Naive thymus-derived CD4-positive, alpha-beta T cell (primary cell): ENCODE measurements around the gene KDELR1. TPM values are rescaled to one million over a fixed set of nuclear protein-coding genes. Genes with fewer than 3 reads are reported as not detected.

Experiments
- ATAC-seq: fragments of 150-1000 bp; cut with Tn5 transposase; 2 replicates; pipeline ENCODE4 v1.10.0; 2021; ENCODE audit warnings: mild to moderate bottlenecking, moderate library complexity
- CTCF ChIA-PET: fragments of 350-600 bp; sonication (Branson Sonifier 250); formaldehyde crosslinking; loops from one replicate; lab custom pipeline; 2021; ENCODE audit warnings: antibody characterized with exemption; lab: Charles Lee
- POLR2A ChIA-PET: fragments of 350-600 bp; sonication (Branson Sonifier 250); formaldehyde crosslinking; loops from one replicate; lab custom pipeline; 2021; ENCODE audit warnings: antibody characterized with exemption, inconsistent platforms; lab: Charles Lee
- DNase-seq, 9 donors: peaks; one replicate each; pipeline versions ENCODE4 v3.0.0 to v3.0.0-alpha.2; 2020 to 2022; ENCODE audit warnings: mixed read lengths in 1 of 9
- H3K27ac ChIP-seq: one replicate; pipeline ENCODE4 v1.7.0; 2013; ENCODE audit warnings: mild to moderate bottlenecking, low read depth, low read length, moderate library complexity
- H3K27me3 ChIP-seq, 2 donors: one replicate each; pipeline ENCODE4 v1.7.0; 2013; ENCODE audit warnings: low read length in 2 of 2, mild to moderate bottlenecking in 2 of 2, moderate library complexity in 2 of 2; ENCODE audit not compliant: control insufficient read depth in 2 of 2, insufficient read depth in 2 of 2
- H3K36me3 ChIP-seq, 3 experiments: 1 replicate in 2 of 3; 2 replicates in 1 of 3; pipeline ENCODE4 v1.7.0; 2013; ENCODE audit warnings: low read length in 3 of 3, mild to moderate bottlenecking in 3 of 3, moderate library complexity in 1 of 3; ENCODE audit not compliant: insufficient read depth in 3 of 3, control insufficient read depth in 2 of 3
- H3K4me1 ChIP-seq, 2 donors: one replicate each; pipeline ENCODE4 v1.7.0; 2013; ENCODE audit warnings: low read length in 2 of 2, mild to moderate bottlenecking in 2 of 2, moderate library complexity in 1 of 2; ENCODE audit not compliant: control insufficient read depth in 2 of 2, insufficient read depth in 2 of 2
- H3K4me3 ChIP-seq: 2 replicates; pipeline ENCODE4 v1.7.0; 2013; ENCODE audit warnings: mild to moderate bottlenecking, low read length
- H3K9me3 ChIP-seq, 3 experiments: 1 replicate in 2 of 3; 2 replicates in 1 of 3; pipeline ENCODE4 v1.7.0; 2013; ENCODE audit warnings: low read length in 3 of 3; ENCODE audit not compliant: control insufficient read depth in 2 of 3
- H3K27ac Mint-ChIP-seq, 9 donors: one replicate each; pipeline ENCODE4 v1.8.0; 2020 to 2022; ENCODE audit warnings: mixed read lengths in 9 of 9, mild to moderate bottlenecking in 8 of 9, moderate library complexity in 5 of 9, inconsistent platforms in 2 of 9
- H3K27me3 Mint-ChIP-seq, 5 donors: one replicate each; pipeline ENCODE4 v1.8.0; 2021 to 2022; ENCODE audit warnings: mixed read lengths in 5 of 5, mild to moderate bottlenecking in 1 of 5
- H3K36me3 Mint-ChIP-seq, 5 donors: one replicate each; pipeline ENCODE4 v1.8.0; 2020 to 2022; ENCODE audit warnings: mixed read lengths in 5 of 5, mild to moderate bottlenecking in 3 of 5, inconsistent platforms in 1 of 5
- H3K4me1 Mint-ChIP-seq, 7 donors: one replicate each; pipeline ENCODE4 v1.8.0; 2020 to 2022; ENCODE audit warnings: mixed read lengths in 7 of 7, mild to moderate bottlenecking in 3 of 7, inconsistent platforms in 1 of 7
- H3K4me3 Mint-ChIP-seq, 10 donors: one replicate each; pipeline ENCODE4 v1.8.0; 2020 to 2022; ENCODE audit warnings: mild to moderate bottlenecking in 10 of 10, mixed read lengths in 10 of 10, moderate library complexity in 6 of 10, inconsistent platforms in 2 of 10
- H3K9me3 Mint-ChIP-seq, 11 donors: one replicate each; pipeline ENCODE4 v1.8.0; 2020 to 2022; ENCODE audit warnings: mixed read lengths in 11 of 11, mild to moderate bottlenecking in 4 of 11, inconsistent platforms in 1 of 11, moderate library complexity in 1 of 11
- intact Hi-C, 2 donors: fragments of 100-400 bp; cut with micrococcal nuclease; formaldehyde crosslinking; loops; one replicate each; pipeline ENCODE4 v1.15.1; 2023
- polyA plus RNA-seq, 2 donors: library from polyadenylated mRNA; unstranded; fragments of 300-500 nt; fragmentation: Illumina TruSeq; gene quantifications; one replicate each; pipeline ENCODE4 v1.2.3, GENCODE V29; 2021
- total RNA-seq, 6 experiments: library from RNA in 5 of 6; stranded (reverse) in 5 of 6; gene quantifications; 1 replicate in 5 of 6; 2 replicates in 1 of 6; pipeline ENCODE4 v1.2.3 and lab custom pipeline; 2021 to 2026

The KDELR1 gene
- total and polyA plus RNA-seq, 7 experiments from 2014 or later: 22.2 to 73.9 (median 51.2) TPM

- H3K27ac Mint-ChIP-seq: peak overlapping the region in 1 of 9 donors; percentile 36
- no peak for DNase-seq
- Histone ChIP-seq H3K27ac (no peak overlapping the region), H3K36me3 (no peaks in the 10 kb centered on the region), H3K4me1 (no peaks in the 10 kb centered on the region), H3K27me3 (no peaks in the 10 kb centered on the region), H3K4me3 (no peak overlapping the region), H3K9me3 (no peaks in the 10 kb centered on the region)
- H3K4me3 Mint-ChIP-seq: no peak overlapping the region
- peaks cover 0 to 10% (median 3%) of the 10 kb centered on the region in 7 donors for H3K4me1 Mint-ChIP-seq
- ATAC-seq: no peak
- intact Hi-C loops: no loop called here
- no peaks in the 10 kb centered on the region for H3K27me3 Mint-ChIP-seq
- H3K9me3 Mint-ChIP-seq: no peaks in the 10 kb centered on the region
- peaks cover 0 to 9% (median 3%) of the 10 kb centered on the region in 5 donors for H3K36me3 Mint-ChIP-seq
- POLR2A ChIA-PET: no interaction called here
- CTCF ChIA-PET: no interaction called here
These were observed 42.6 kb downstream of the KDELR1 start for GRCh38 chr19:48348737-48349136.

- ChIA-PET CTCF (no interaction called here), POLR2A (no interaction called here)
- H3K4me1 Mint-ChIP-seq: peaks cover 0 to 10% (median 3%) of the 10 kb centered on the region in 7 donors
- H3K27me3 ChIP-seq: no peaks in the 10 kb centered on the region
- peaks cover 0 to 5% (median 0%) of the 10 kb centered on the region in 3 experiments for H3K36me3 ChIP-seq
- no peak overlapping the region for H3K4me3 ChIP-seq
- DNase-seq (no peak), ATAC-seq (no peak)
- no peak overlapping the region for H3K27ac ChIP-seq
- H3K27ac Mint-ChIP-seq: peak overlapping the region in 1 of 9 donors; percentile 7
- intact Hi-C loops: no loop called here
- no peaks in the 10 kb centered on the region for H3K27me3 Mint-ChIP-seq
- peaks cover 0 to 15% (median 3%) of the 10 kb centered on the region in 5 donors for H3K36me3 Mint-ChIP-seq
- no peak overlapping the region for H3K4me3 Mint-ChIP-seq
- H3K9me3 ChIP-seq: no peaks in the 10 kb centered on the region
- no peaks in the 10 kb centered on the region for H3K9me3 Mint-ChIP-seq
- no peaks in the 10 kb centered on the region for H3K4me1 ChIP-seq
These were observed 43.3 kb downstream of the KDELR1 start for GRCh38 chr19:48348045-48348444.

- Mint-ChIP-seq H3K36me3 (peaks cover 0 to 21% (median 3%) of the 10 kb centered on the region in 5 donors), H3K9me3 (no peaks in the 10 kb centered on the region), H3K4me3 (no peak overlapping the region), H3K27me3 (no peaks in the 10 kb centered on the region), H3K27ac (peak overlapping the region in 1 of 9 donors; percentile 59), H3K4me1 (peaks cover 0 to 5% (median 2%) of the 10 kb centered on the region in 7 donors)
- Histone ChIP-seq H3K4me3 (no peak overlapping the region), H3K4me1 (no peaks in the 10 kb centered on the region), H3K9me3 (no peaks in the 10 kb centered on the region), H3K36me3 (peaks cover 0 to 20% (median 0%) of the 10 kb centered on the region in 3 experiments), H3K27ac (no peak overlapping the region), H3K27me3 (no peaks in the 10 kb centered on the region)
- POLR2A ChIA-PET: no interaction called here
- DNase-seq: no peak
- intact Hi-C loops: no loop called here
- CTCF ChIA-PET: no interaction called here
- no peak for ATAC-seq
These were observed 45.2 kb downstream of the KDELR1 start for GRCh38 chr19:48346191-48346590.

GRCh38 chr19:48344892-48345291 is 46.5 kb downstream of the KDELR1 start:
- H3K27ac ChIP-seq: no peak overlapping the region
- DNase-seq: no peak
- POLR2A ChIA-PET: interaction anchor here (0.7 kb wide), 1 partner anchor 16 kb away, joined by 3 read pairs; no protein-coding TSS in a partner anchor
- Mint-ChIP-seq H3K4me1 (peaks cover 0 to 3% (median 0%) of the 10 kb centered on the region in 7 donors), H3K27ac (no peak overlapping the region), H3K36me3 (peaks cover 0 to 21% (median 3%) of the 10 kb centered on the region in 5 donors), H3K27me3 (no peaks in the 10 kb centered on the region), H3K4me3 (no peak overlapping the region), H3K9me3 (no peaks in the 10 kb centered on the region)
- H3K27me3 ChIP-seq: no peaks in the 10 kb centered on the region
- no peak for ATAC-seq
- CTCF ChIA-PET: interaction anchor here (1.0 kb wide), 1 partner anchor 31 kb away, joined by 7 read pairs; no protein-coding TSS in a partner anchor
- H3K4me1 ChIP-seq: no peaks in the 10 kb centered on the region
- no peaks in the 10 kb centered on the region for H3K9me3 ChIP-seq
- peaks cover 0 to 27% (median 0%) of the 10 kb centered on the region in 3 experiments for H3K36me3 ChIP-seq
- intact Hi-C loops: no loop called here
- H3K4me3 ChIP-seq: no peak overlapping the region

GRCh38 chr19:48342841-48343540 is 48.4 kb downstream of the KDELR1 start:
- Histone ChIP-seq H3K4me3 (no peak overlapping the region), H3K27ac (no peak overlapping the region), H3K4me1 (no peaks in the 10 kb centered on the region), H3K27me3 (no peaks in the 10 kb centered on the region), H3K9me3 (no peaks in the 10 kb centered on the region), H3K36me3 (peaks cover 0 to 27% (median 0%) of the 10 kb centered on the region in 3 experiments)
- ATAC-seq (no peak), DNase-seq (no peak)
- Mint-ChIP-seq H3K27me3 (no peaks in the 10 kb centered on the region), H3K27ac (no peak overlapping the region), H3K4me3 (no peak overlapping the region), H3K4me1 (no peaks in the 10 kb centered on the region), H3K9me3 (peaks cover 0 to 1% (median 0%) of the 10 kb centered on the region in 11 donors), H3K36me3 (peaks cover 0 to 16% (median 3%) of the 10 kb centered on the region in 5 donors)
- ChIA-PET POLR2A (no interaction called here), CTCF (no interaction called here)
- intact Hi-C loops: no loop called here

- Mint-ChIP-seq H3K27me3 (no peaks in the 10 kb centered on the region), H3K27ac (no peak overlapping the region), H3K4me3 (no peak overlapping the region), H3K36me3 (peaks cover 0 to 16% (median 3%) of the 10 kb centered on the region in 5 donors), H3K9me3 (peaks cover 0 to 1% (median 0%) of the 10 kb centered on the region in 11 donors), H3K4me1 (no peaks in the 10 kb centered on the region)
- H3K4me3 ChIP-seq: no peak overlapping the region
- H3K27ac ChIP-seq: no peak overlapping the region
- no peak for DNase-seq
- H3K36me3 ChIP-seq: peaks cover 0 to 27% (median 0%) of the 10 kb centered on the region in 3 experiments
- intact Hi-C loops: no loop called here
- no peaks in the 10 kb centered on the region for H3K27me3 ChIP-seq
- ATAC-seq: no peak
- POLR2A ChIA-PET: no interaction called here
- H3K4me1 ChIP-seq: no peaks in the 10 kb centered on the region
- CTCF ChIA-PET: no interaction called here
- H3K9me3 ChIP-seq: no peaks in the 10 kb centered on the region
These were observed 49.0 kb downstream of the KDELR1 start for GRCh38 chr19:48342414-48342738.
